ENCODE data around the gene ITCH. TPM values are rescaled to one million over a fixed set of nuclear protein-coding genes. Genes with fewer than 3 reads are reported as not detected.

Gene ITCH
- total RNA-seq, 4 donors from 2014 or later: 50.3 to 67.6 (median 55.2) TPM

- ATAC-seq (ENCODE audit: low FRiP score) (no peak), DNase-seq (ENCODE audit: low spot score) (no peak)
- no peak for TF ChIP-seq CTCF (IDR thresholded peaks at IDR 0.05)
Measured at GRCh38 chr20:34525342-34525708, 162.3 kb downstream of the ITCH start.

- TF ChIP-seq CTCF (IDR thresholded peaks at IDR 0.05): no peak
- ATAC-seq (ENCODE audit: low FRiP score): peak; percentile 93
- DNase-seq (ENCODE audit: low spot score): peak; percentile 50
Measured at GRCh38 chr20:34525709-34526416, 162.8 kb downstream of the ITCH start.

GRCh38 chr20:34526466-34526865 is 163.4 kb downstream of the ITCH start:
- TF ChIP-seq CTCF (IDR thresholded peaks at IDR 0.05): no peak
- ATAC-seq (ENCODE audit: low FRiP score) (no peak), DNase-seq (ENCODE audit: low spot score) (no peak)

DNA sequence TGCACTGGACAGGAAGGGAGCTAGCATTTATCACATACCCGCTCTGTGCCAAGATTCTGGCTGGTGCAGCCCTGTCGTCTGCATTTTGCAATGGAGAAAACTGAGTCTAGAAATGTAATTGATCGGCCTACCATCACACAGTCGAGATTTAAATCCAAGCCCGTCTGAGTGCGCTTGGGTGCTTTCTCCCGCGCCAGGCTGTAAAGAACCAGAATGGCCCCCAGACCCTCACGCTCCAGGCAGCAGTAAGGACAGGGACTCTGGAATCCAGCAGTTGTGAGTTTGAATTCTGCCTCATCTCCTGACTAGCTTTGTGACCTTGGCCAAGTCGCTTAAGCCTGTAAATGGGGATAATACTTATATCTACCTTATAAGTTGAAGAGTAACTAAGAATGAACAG is 163.9 kb downstream of the ITCH start:
- ATAC-seq (ENCODE audit: low FRiP score) (no peak), DNase-seq (ENCODE audit: low spot score) (no peak)
- no peak for TF ChIP-seq CTCF (IDR thresholded peaks at IDR 0.05)

- no peak for TF ChIP-seq CTCF (IDR thresholded peaks at IDR 0.05)
- DNase-seq (ENCODE audit: low spot score) (no peak), ATAC-seq (ENCODE audit: low FRiP score) (no peak)
Measured at GRCh38 chr20:34528921-34529297, 165.8 kb downstream of the ITCH start.

GRCh38 chr20:34529742-34530141 is 166.7 kb downstream of the ITCH start:
- TF ChIP-seq CTCF (IDR thresholded peaks at IDR 0.05): no peak
- DNase-seq (ENCODE audit: low spot score) (no peak), ATAC-seq (ENCODE audit: low FRiP score) (no peak)

- TF ChIP-seq CTCF (IDR thresholded peaks at IDR 0.05): no peak
- no peak for DNase-seq (ENCODE audit: low spot score)
- no peak for ATAC-seq (ENCODE audit: low FRiP score)
Measured at GRCh38 chr20:34530342-34530741, 167.3 kb downstream of the ITCH start.

Data from omental fat pad (tissue), 4 donors.